Hepatocyte (in vitro differentiated cells): ENCODE data around the gene GALNTL6. TPM values are rescaled to one million over a fixed set of nuclear protein-coding genes. Genes with fewer than 3 reads are reported as not detected.

Source experiments
- DNase-seq: peaks from one replicate; pipeline ENCODE4 v3.0.0-alpha.2; 2016; ENCODE audit warnings: low spot score
- H2AFZ ChIP-seq: fragments of 200-600 bp; sonication (generic); 2 replicates; pipeline ENCODE4 v1.6.0; 2016; ENCODE audit warnings: antibody characterized with exemption, mild to moderate bottlenecking
- H3K27ac ChIP-seq: fragments of 200-600 bp; sonication (generic); 2 replicates; pipeline ENCODE4 v1.5.1; 2016; ENCODE audit warnings: mild to moderate bottlenecking
- H3K27me3 ChIP-seq: fragments of 200-600 bp; sonication (generic); 2 replicates; pipeline ENCODE4 v1.6.1; 2016
- H3K36me3 ChIP-seq: fragments of 200-600 bp; sonication (generic); replicated peaks from 2 replicates; pipeline ENCODE4 v1.5.1; 2016; ENCODE audit warnings: low read depth; ENCODE audit not compliant: insufficient read depth
- H3K4me1 ChIP-seq: fragments of 200-600 bp; sonication (generic); 2 replicates; pipeline ENCODE4 v1.5.1; 2016; ENCODE audit warnings: mild to moderate bottlenecking, moderate library complexity; ENCODE audit not compliant: insufficient read depth
- H3K4me2 ChIP-seq: fragments of 200-600 bp; sonication (generic); 2 replicates; pipeline ENCODE4 v1.6.0; 2016
- H3K4me3 ChIP-seq: fragments of 200-600 bp; sonication (generic); 2 replicates; pipeline ENCODE4 v1.5.1; 2016; ENCODE audit warnings: mild to moderate bottlenecking
- H3K79me2 ChIP-seq: fragments of 200-600 bp; sonication (generic); 2 replicates; pipeline ENCODE4 v1.6.0; 2017; ENCODE audit warnings: mild to moderate bottlenecking
- H3K9me2 ChIP-seq: fragments of 200-600 bp; sonication (generic); replicated peaks from 2 replicates; pipeline ENCODE4 v1.6.0; 2017; ENCODE audit warnings: mild to moderate bottlenecking; ENCODE audit not compliant: insufficient read depth
- H3K9me3 ChIP-seq: fragments of 200-600 bp; sonication (generic); 2 replicates; pipeline ENCODE4 v1.5.1; 2016; ENCODE audit warnings: low read depth, mild to moderate bottlenecking
- H4K20me1 ChIP-seq: fragments of 200-600 bp; sonication (generic); 2 replicates; pipeline ENCODE4 v1.6.0; 2016; ENCODE audit warnings: mild to moderate bottlenecking; ENCODE audit not compliant: insufficient read depth, poor library complexity, severe bottlenecking
- EZH2 ChIP-seq: fragments of 200-600 bp; sonication (generic); IDR thresholded peaks from 2 replicates; pipeline ENCODE4 v1.6.1; 2016; ENCODE audit warnings: antibody characterized with exemption, mild to moderate bottlenecking, borderline replicate concordance
- EZH2phosphoT487 ChIP-seq: fragments of 200-600 bp; sonication (generic); IDR thresholded peaks from one replicate; pipeline ENCODE4 v1.6.1; 2018; ENCODE audit warnings: antibody characterized with exemption, mild to moderate bottlenecking, low read depth, moderate library complexity; ENCODE audit not compliant: unreplicated experiment, severe bottlenecking
- WGBS: methylation state at CpG from one replicate; pipeline ENCODE4 v1.1.6; 2016; ENCODE audit warnings: low lambda C conversion rate; ENCODE audit errors: missing lambda C conversion rate; 5-methylcytosine and 5-hydroxymethylcytosine counted together
- polyA plus RNA-seq: library from polyadenylated mRNA; unstranded; fragments of >200 nt; fragmentation: Nextera tagmentation; extraction: Ambion mirVana; gene quantifications from 2 replicates; pipeline ENCODE4 v1.2.1, GENCODE V29; 2016
- total RNA-seq: library from RNA; depleted of rRNA; stranded (reverse); fragments of >200 nt; gene quantifications from 2 replicates; pipeline ENCODE4 v1.2.3, GENCODE V29; 2014
- TF ChIP-seq, protein P1 (sequence below): fragments of 200-600 bp; sonication (generic); IDR thresholded peaks from 2 replicates; pipeline ENCODE4 v1.5.1; 2016; ENCODE audit warnings: antibody characterized with exemption, mild to moderate bottlenecking; ENCODE audit not compliant: poor library complexity

GALNTL6 gene
- total and polyA plus RNA-seq, 2 experiments from 2014 or later = 0.53 to 0.74 TPM

DNA sequence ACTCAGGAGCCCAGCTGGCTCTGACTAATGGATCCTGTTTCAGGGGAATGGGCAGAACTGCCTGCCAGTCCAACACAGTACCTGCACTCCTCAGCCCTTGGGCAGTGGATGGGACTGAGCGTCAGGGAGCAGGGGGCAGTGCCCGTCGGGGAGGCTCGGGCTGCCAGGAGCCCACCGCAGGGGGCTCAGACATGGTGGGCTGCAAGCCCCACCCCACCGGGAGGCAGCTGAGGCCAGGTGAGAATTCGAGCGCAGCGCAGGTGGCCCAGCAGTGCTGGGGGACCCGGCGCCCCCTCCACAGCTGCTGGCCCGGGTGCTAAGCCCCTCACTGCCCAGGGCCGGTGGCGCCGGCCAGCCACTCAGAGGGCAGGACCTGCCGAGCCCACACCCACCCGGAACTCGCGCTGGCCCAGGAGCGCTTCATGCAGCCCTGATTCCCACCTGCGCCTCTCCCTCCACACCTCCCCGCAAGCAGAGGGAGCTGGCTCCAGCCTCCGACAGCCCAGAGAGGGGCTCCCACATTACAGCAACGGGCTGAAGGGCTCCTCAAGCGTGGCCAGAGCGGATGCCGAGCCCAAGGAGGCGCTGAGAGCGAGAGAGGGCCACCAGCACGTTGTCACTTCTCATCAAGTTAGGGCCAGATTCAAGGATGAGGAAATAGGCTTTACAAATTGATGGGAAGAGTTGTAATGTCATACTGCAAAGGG lies 668.8 kb downstream of the GALNTL6 start:
- Histone ChIP-seq H3K4me2 (no peak overlapping the region), H3K79me2 (no peaks in the 10 kb centered on the region), H2AFZ (no peak overlapping the region), H3K4me3 (no peak overlapping the region), H3K9me2 (no peaks in the 10 kb centered on the region), H4K20me1 (no peaks in the 10 kb centered on the region), H3K4me1 (no peaks in the 10 kb centered on the region), H3K27me3 (no peaks in the 10 kb centered on the region), H3K9me3 (no peaks in the 10 kb centered on the region), H3K27ac (no peak overlapping the region), H3K36me3 (no peaks in the 10 kb centered on the region)
- DNase-seq = no peak
- WGBS = 93% methylated on average over 30 of the region's 30 CpGs
- TF ChIP-seq, protein P1, sequence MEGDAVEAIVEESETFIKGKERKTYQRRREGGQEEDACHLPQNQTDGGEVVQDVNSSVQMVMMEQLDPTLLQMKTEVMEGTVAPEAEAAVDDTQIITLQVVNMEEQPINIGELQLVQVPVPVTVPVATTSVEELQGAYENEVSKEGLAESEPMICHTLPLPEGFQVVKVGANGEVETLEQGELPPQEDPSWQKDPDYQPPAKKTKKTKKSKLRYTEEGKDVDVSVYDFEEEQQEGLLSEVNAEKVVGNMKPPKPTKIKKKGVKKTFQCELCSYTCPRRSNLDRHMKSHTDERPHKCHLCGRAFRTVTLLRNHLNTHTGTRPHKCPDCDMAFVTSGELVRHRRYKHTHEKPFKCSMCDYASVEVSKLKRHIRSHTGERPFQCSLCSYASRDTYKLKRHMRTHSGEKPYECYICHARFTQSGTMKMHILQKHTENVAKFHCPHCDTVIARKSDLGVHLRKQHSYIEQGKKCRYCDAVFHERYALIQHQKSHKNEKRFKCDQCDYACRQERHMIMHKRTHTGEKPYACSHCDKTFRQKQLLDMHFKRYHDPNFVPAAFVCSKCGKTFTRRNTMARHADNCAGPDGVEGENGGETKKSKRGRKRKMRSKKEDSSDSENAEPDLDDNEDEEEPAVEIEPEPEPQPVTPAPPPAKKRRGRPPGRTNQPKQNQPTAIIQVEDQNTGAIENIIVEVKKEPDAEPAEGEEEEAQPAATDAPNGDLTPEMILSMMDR = no peak
- TF ChIP-seq EZH2phosphoT487 = no peak
- TF ChIP-seq EZH2 = no peak

GRCh38 chr4:172485007-172485406 lies 671.8 kb downstream of the GALNTL6 start:
- DNase-seq = no peak
- Histone ChIP-seq H3K4me1 (no peaks in the 10 kb centered on the region), H3K36me3 (no peaks in the 10 kb centered on the region), H4K20me1 (no peaks in the 10 kb centered on the region), H3K4me2 (no peak overlapping the region), H3K9me3 (no peaks in the 10 kb centered on the region), H3K27ac (no peak overlapping the region), H3K9me2 (no peaks in the 10 kb centered on the region), H2AFZ (no peak overlapping the region), H3K27me3 (no peaks in the 10 kb centered on the region), H3K4me3 (no peak overlapping the region), H3K79me2 (no peaks in the 10 kb centered on the region)
- no peak for TF ChIP-seq EZH2phosphoT487
- TF ChIP-seq EZH2 = no peak
- TF ChIP-seq, protein P1 = no peak
- 92% methylated on average over 3 of the region's 3 CpGs for WGBS

GRCh38 chr4:172486531-172486930 lies 673.3 kb downstream of the GALNTL6 start:
- Histone ChIP-seq H4K20me1 (no peaks in the 10 kb centered on the region), H3K4me2 (no peak overlapping the region), H3K79me2 (no peaks in the 10 kb centered on the region), H3K27ac (no peak overlapping the region), H3K4me1 (no peaks in the 10 kb centered on the region), H3K36me3 (no peaks in the 10 kb centered on the region), H3K4me3 (no peak overlapping the region), H3K9me3 (no peaks in the 10 kb centered on the region), H2AFZ (no peak overlapping the region), H3K9me2 (no peaks in the 10 kb centered on the region), H3K27me3 (no peaks in the 10 kb centered on the region)
- 85% methylated on average over 2 of the region's 2 CpGs for WGBS
- DNase-seq = no peak
- TF ChIP-seq EZH2 = no peak

GRCh38 chr4:172489861-172490260 lies 676.7 kb downstream of the GALNTL6 start:
- Histone ChIP-seq H2AFZ (no peak overlapping the region), H3K79me2 (no peaks in the 10 kb centered on the region), H3K4me1 (no peaks in the 10 kb centered on the region), H3K27me3 (no peaks in the 10 kb centered on the region), H3K4me3 (no peak overlapping the region), H3K4me2 (no peak overlapping the region), H3K9me2 (no peaks in the 10 kb centered on the region), H3K36me3 (no peaks in the 10 kb centered on the region), H3K9me3 (no peaks in the 10 kb centered on the region), H3K27ac (no peak overlapping the region), H4K20me1 (no peaks in the 10 kb centered on the region)
- no peak for DNase-seq
- TF ChIP-seq EZH2phosphoT487 (no peak), EZH2 (no peak)
- TF ChIP-seq, protein P1 = no peak
